Embryonic facial prominence (tissue), 1 donor: ENCODE data around the gene LMBR1.

Experiments used
- DNase-seq: peaks from one replicate; pipeline ENCODE4 v3.0.0-alpha.2; 2016; ENCODE audit errors: extremely low spot score

LMBR1 gene

DNA sequence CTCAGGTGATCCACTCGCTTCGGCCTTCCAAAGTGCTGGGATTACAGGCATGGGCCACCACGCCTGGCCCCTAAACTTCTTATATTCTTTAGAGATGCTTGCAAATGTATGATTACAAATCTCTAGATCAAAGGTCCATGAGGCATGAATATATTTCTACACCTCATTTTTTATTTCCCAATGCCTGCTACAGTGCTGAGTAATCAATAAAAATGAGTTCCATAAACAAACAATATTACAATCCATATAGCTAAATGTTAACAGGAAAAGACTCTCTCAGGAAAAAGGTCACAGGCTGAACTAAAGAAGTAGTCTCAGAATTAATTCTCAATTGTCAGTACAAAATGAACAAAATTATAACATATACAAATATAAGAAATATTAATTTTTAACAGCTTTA, 90.8 kb downstream of the LMBR1 start:
- DNase-seq, result no peak

DNA sequence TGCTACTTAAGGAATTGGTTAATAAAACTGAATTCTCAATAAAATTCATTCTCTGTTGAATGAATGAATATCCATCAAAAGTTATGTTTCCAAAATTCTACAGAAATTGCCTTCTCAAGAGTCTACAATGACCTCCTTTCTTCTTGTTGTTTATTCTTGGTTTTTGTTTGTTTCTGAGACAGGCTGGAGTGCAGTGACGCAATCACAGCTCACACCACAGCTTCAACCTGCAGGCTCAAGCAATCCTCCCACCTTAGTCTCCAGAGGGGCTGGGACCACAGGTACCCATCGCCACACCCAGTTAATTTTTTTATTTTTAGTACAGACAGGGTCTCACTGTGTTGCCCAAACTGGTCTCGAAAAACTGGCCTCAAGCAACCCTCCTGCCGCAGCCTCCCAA, 97.6 kb downstream of the LMBR1 start:
- DNase-seq, result no peak

DNA sequence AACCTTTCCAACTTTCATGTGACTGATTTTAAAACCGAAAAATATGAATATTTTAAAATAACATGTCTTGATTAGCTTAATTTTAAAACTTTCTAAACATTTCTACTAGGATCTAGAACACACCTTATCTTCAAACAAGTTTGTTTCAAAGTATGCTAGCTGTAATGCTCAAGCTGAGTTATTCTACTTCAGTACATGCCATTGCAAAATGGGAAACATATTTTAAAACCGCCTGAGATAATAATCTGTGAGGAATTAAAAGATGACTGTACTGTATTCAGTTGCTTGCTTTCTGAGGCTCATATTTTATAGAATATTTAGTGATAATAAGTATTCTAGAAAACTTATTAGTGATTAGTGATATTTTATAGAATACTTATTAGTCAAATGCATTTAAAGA, 99.6 kb downstream of the LMBR1 start:
- no peak for DNase-seq

DNA sequence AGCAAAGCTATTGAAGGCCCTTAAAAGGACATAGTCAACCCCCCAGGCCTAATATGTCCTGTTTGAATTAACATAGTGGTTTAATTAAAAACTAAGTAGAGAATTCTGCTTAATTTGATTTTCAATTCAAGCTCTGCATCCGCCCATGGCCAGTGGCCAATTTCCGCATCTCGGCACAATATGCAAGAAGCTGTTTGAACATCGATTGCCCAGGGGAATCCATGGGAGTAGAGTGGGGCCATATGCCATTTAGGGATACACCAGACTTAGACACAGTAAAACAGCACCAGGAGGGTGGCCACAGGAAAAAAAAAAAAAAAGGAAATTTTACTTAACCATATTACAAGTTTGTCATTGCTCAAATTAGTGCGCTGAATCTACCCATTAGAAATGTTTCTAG, 100.4 kb downstream of the LMBR1 start:
- DNase-seq, result no peak

DNA sequence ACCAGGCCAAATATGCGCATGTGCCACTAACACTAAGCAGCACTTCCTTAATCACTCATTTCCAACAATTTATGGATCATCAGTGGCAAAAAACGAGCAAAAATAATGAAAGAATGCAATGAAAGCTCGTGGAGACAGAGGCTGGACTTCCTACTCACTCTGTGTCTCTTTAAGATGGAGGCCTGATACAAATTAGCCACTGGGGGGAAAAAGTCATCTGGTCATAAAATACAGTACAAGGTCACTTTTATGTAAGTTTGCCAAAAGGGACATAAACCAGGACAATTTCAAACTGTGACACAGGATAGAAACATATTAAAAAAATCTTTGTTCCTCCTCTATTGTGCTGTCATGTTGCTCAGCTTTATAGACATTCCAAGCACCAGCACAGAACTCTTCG, 101.7 kb downstream of the LMBR1 start:
- no peak for DNase-seq

DNA sequence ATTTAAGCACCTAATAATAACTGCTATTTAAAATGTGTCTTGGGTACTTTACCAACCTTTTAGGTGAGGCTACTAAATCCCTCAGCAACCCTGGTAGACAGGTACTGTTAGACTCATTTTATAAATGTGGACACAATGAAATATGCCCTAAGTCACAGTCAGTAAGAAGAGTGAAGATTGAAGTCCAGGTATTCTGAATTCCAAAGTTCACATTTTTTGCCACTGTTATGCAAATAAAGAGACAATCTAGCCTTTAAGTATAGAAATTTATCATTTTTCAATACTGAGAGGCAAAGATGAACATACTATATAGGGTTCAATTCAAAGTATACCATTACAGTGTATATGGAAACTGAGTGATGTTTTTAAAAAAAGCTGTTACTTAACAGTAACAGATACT, 102.7 kb downstream of the LMBR1 start:
- no peak for DNase-seq

DNA sequence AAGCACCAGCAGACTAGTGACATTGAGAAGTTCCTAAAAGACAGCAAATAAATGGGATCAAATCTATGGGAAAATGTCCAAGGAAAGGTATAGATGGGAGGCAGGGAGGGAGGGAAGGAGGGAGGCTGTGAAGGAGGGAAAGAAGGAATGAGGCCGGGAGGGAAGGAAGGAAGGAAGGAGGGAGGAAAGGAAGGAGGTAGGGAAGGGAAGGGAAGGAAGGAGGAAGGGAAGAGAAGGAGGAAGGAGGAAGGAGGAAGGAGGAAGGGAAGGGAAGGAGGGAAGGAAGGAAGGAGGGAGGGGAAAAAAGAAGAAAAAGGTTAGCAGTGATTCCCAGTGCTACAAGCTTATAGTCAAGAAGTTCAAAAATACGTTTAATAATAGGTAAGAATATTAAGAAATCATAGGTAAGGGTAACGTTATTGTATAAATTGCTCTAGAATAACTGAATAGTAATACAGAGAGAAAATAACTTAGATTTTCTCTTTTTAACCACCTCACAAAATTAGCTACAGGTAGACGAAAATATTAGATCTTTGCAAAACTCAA, 106.9 kb downstream of the LMBR1 start:
- DNase-seq, result no peak

DNA sequence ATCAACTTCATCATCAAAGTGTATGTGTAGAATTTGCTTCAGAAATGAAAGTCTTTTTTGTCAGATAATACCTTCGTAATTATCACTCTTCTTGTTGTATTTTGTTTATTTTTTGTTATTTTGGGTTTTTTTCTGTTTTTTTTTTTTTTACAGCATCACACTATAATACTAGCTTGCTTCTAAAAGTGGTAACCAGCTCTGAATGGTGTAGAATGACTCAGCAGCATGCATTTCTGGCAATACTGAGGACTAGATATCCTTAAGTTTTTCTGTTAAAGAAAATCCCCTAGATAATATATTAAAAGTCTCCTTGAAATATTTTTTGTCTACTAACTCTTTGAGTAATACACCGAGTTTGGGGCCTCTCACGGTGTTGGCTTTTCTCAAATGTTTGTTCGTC, 109.1 kb downstream of the LMBR1 start:
- DNase-seq, result no peak

DNA sequence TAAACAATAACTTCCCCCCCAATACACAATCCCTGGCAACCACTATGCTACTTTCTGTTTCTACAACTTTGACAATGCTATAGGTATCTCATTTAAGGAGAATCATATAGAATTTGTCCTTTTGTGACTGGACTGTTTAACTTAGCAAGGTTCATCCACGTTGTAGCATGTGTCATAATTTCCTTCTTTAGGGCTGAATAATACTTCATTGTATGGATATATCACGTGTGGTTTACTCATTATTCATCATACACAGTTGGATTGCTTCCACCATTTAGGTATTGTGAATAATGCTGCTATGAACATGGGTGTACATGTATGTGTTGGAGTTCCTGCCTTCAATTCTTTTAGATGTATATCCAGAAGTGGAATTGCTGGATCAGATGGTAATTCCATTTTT, 111.0 kb downstream of the LMBR1 start:
- no peak for DNase-seq

DNA sequence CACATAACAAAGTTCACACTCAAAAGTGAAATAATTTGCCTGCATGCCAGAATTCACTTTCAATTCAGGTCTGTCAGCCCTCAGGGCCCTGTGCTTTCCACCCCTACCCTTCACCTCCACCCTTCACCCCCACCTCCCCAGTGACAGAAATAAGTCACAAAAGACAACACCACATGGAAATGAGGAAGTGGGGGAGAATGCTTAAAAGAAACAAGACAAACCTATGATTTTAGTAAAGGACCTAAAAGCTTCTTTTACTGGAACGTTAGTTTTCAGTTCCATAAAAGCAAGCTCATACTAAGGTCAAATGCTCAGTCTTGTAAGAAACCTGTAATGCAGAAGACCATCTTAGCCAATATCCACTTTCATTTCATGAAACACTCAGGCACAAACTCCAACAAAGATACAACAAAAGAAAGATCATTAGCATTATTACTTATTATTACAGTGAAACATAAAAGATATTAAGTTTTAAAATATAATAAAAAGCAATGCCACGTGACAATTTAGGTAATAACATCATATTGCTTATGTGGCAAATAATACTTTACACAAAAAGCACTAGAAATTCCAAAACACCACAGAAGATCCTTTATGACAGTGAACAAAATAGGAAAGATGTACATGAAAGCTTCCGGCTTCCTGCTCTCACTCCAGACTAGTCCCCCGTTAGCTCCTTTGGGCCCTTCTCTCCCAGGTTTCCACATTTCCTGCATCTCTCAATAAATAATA, 112.1 kb downstream of the LMBR1 start:
- DNase-seq, result no peak

DNA sequence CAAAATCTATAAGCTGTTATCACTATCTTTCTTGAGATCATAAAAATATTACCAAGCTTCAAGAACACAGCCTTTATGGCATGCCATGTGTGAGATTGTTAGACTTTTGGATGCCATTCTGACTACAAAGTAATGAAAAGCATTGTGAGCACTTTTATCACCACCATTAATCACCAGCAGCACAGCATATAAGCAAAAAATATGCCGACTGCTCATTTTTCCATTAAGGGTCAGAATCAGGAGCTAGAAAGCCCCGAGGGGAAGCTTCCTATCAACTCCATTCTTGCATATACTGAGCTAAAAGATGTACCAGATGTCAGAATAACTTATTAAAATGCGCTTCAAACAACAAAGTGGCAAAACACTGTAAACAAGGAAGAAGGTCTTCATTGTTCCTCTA, 114.3 kb downstream of the LMBR1 start:
- no peak for DNase-seq

DNA sequence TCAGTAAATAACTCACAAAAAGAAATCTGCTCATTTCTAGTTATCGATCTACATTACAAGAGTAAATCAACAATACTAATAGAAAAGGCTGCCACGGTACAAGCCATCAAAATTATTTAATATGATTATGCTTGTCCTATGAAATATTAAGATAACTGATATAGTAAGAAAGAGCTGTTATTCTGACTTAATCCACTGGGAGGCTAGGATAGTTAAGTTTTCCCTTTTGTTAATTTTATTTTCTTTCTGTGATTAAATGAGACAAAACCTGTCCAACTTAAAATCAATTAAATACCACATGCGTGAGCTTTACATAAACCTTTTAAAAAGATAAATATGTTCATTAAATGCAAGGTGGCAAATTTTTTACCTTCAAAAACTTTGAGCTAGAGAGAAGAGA, 114.8 kb downstream of the LMBR1 start:
- DNase-seq, result no peak

DNA sequence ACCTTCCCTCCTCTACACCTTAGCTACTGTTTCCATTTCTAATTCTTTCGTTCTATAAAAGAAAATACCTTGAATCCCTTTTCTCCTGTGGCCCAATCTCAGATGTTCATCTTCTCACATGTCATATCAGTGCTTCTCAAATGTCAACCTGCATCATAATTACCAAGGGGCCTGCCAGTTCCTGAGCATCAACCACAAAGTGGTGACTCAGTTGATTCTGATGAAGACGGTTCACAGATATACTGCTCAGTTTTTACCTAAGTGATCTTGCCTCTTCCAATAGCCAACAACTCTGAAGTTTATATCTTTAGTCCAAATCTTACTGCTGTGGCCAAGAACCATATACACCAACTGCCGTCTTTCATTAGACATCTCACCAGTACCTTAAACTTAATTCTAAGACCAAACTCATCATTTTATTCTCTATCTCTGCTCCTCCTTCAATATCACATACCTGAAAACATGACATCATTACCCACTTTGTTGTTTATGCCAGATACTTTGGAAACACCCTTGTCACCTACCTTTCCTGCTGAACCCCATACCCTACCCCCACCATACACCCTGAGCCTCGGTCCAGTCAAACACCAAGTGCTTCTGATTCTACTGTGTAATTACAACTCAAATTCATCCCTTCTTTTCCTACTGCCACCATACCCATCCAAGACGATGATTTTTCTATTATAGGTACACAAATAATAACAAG, 115.5 kb downstream of the LMBR1 start:
- DNase-seq, result no peak

DNA sequence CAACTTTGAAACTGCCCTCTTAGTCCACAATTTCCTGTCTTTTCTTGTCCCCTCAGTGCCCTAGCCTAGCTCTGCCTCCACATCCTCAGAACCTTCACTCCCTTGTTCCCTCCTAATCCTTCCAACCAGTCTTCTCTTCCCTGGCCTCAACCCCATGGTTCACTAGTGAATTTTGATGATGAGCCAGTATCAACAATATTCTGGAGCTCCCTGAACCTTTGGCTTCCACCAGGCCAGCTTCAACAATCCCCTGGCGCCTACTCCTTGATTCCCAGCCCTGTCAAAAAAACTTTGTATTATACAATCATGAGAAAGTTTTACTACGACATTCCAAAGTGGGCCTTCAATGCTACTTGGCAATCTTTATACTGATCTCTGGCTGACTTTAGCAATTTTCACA, 116.5 kb downstream of the LMBR1 start:
- DNase-seq, result no peak

DNA sequence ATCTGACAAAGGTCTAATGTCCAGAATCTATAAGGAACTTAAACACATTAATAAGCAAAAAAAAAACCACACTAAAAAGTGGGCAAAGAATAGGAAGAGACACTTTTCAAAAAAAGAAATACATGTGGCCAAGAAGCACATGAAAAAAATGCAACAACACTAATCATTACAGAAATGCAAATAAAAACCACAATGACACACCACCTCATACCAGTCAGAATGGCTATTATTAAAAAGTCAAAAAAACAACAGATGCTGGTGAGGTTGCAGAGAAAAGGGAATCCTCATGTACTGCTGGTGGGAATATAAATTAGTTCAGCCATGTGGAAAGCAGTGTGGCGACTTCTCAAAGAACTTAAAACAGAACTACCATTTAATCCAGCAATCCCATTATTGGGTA, 119.0 kb downstream of the LMBR1 start:
- DNase-seq, result no peak

DNA sequence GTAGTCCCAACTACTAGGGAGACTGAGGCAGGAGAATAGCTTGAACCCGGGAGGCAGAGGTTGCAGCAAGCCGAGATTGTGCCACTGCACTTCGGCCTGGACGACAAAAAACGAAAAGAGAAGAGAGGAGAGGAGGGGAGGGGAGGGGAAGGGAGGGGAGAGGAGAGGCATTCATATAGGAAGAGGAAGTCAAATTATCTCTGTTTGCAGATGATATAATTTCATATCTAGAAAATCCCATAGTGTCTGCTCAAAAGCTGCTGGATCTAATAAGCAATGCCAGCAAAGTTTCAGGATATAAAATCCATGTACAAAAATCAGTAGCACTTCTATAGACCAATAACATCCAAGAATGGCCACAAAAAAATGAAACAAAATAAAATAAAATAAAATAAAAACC, 120.3 kb downstream of the LMBR1 start:
- DNase-seq, result no peak

DNA sequence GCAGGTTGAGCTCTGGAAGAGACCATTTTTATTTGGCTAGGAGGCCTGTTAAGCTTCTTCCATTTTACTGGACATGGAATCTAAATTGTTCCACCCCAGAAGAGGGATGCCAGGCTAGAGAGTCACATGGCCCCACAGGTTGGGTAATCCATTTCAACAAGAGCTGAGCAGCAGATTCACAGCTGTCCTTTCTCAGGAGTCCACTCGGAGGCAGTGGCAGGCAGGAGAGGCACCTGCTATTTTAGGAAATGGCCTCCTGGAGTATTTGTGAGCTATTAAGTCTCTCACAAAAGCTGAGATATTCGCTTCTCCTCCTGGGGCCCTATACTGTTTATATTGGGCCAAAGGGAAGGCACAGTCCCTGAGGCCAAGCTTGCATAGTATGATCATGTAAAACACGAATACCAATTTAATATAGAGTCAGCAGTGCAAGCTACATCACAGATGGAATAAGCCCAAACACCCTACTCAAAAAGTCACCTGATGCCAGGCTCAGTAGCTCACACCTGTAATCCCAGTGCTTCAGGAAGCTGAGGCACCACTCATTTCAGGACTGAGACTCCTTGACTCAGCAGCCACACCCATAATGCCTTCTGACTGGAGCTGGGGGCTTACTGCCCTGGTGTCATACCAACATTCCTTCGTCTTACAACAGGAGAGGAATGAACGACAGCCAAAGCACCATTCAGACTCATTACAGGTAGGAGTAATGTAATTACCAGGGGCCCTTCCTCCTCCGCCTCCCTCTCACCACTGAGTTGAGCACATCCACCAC, 124.1 kb downstream of the LMBR1 start:
- no peak for DNase-seq

DNA sequence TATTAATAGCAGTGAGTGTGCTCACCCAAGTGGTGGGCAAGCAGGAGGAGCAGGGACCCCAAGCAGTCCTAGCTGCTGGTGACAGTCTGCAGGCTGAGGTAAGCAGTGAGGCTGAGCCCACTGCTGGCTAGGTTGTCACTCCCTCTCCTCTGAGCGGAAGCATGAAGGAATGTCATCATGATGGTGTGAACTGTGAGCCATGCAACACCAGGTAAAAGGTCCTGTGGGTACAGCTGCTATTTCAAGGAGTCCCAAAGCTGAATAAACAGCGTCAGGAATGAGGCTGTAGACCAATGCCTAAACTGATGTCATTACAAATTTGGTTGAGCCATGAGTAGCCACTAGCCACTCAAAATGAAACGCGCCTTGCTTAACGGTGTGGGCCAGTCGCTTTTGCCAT, 126.3 kb downstream of the LMBR1 start:
- no peak for DNase-seq

DNA sequence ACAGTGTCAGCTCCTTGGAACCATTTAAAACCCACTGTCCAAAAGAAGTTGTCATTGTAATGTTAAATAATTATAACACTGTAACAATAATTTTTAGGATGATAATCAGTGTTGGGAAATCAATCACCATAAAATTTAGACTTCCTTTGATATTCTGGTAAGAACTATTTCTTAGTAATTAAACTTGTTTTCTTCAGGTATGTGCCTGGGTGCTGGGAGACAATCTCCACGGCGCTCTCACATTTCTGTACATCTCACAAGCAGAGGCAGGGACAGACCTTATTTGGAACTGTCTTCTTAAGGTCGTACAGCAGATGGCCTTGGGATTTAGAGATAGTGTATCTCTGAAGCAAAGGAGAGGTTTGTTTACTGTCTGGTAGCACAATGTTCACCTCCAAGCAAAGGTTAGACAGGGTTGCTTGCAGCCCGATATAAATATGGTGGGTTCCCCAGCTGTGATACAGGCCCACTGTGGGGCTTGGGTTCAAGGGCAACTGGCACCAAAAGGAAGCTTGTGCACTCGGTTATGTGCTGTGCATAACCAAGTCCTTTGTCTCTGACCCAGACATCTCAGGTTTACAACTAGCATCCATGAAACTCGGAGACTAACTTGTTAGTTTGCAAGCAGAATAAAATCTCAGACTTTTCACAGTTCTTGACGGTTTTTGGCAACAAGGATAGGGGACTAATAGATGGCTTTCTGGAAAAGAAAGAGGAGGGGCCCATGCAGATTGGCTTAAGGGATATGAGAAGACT, 126.9 kb downstream of the LMBR1 start:
- DNase-seq, result no peak

DNA sequence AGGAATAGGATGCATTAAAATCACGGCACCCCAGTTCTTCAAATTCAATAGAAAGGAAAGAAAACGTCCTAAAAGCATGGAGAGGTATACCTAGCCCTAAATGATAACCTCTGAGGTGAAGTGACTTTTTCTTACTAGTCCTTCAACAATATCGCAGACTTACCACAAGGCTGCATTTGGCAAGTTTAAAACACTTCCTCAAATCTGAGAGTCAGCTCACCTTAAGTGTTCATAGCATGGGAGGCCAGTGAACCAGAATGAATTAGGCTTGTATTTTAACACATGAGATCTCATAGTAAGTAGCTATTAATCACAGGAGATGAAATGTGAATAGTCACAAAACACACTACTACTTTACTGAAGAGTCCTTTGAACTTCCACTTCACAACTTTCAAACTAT, 128.2 kb downstream of the LMBR1 start:
- no peak for DNase-seq

DNA sequence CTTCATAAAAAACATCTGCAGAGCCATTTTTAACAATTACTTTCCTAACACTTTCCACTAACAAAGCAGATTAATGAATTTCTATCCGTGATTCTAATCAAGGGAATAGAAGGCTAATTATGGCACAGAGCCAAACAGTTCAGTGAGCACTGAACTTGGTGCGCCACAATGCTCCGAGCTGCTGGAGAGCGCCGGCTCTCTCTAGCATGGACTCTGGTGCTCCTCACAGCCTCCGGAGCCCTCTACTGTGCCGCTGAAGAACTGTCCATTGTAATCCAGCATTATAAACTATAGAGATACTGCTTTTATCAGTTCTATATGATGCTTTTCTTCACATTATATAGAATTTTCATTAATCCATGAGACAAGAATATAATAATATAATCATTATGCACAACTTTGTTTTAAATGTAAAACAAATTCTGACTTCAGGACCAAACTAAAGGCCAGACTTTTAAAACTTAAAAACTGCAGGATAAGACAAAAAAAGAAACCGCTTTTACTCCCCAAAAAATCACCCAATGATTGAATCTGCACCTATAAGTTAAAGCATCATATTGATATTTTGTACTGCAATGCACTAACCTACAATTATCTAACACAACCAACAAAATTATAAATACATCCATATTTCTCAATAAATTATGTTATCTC, 128.8 kb downstream of the LMBR1 start:
- DNase-seq, result peak; percentile 36
